Right lobe of liver (tissue), 4 donors: ENCODE data around the gene PIP5K1B.

Source experiments
- CTCF ChIP-seq, 4 donors: fragments of 200-600 bp in 3 of 4; fragments of 450-650 bp in 1 of 4; IDR thresholded peaks; one replicate each; pipeline versions ENCODE4 v1.5.1 to v1.8.0; 2016 to 2022; ENCODE audit warnings: antibody characterized with exemption in 4 of 4, mild to moderate bottlenecking in 2 of 4
- POLR2A ChIP-seq: fragments of 450-650 bp; IDR thresholded peaks from one replicate; pipeline ENCODE4 v1.6.1; 2017; ENCODE audit warnings: antibody characterized with exemption, mild to moderate bottlenecking
- donor health status: DM: no; HTN: no; CAD: no.
- donor health status: DM: no; HTN: no; CAD: no.
- donor health status: DM: no; HTN: yes; CAD: no.

GRCh38 chr9:68964102-68964541 is 259.1 kb downstream of the PIP5K1B start:
- TF ChIP-seq CTCF (IDR thresholded peaks at IDR 0.05) (no peak), POLR2A (no peak)
